CD1c-positive myeloid dendritic cell (primary cell): Measurements from ENCODE around the gene TRIM49D1.
"Not testable (repeated sequence)": the region's sequence is repeated elsewhere in the genome, so short reads cannot be mapped to it uniquely, and the experiment has no call there.

ENCODE experiments used
- DNase-seq: peaks from one replicate; pipeline ENCODE4 v3.0.0-alpha.2; 2016; ENCODE audit errors: extremely low spot score

The TRIM49D1 gene, protein sequence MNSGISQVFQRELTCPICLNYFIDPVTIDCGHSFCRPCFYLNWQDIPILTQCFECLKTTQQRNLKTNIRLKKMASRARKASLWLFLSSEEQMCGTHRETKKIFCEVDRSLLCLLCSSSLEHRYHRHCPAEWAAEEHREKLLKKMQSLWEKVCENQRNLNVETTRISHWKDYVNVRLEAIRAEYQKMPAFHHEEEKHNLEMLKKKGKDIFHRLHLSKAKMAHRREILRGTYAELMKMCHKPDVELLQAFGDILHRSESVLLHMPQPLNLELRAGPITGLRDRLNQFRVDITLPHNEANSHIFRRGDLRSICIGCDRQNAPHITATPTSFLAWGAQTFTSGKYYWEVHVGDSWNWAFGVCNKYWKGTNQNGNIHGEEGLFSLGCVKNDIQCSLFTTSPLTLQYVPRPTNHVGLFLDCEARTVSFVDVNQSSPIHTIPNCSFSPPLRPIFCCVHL

DNA sequence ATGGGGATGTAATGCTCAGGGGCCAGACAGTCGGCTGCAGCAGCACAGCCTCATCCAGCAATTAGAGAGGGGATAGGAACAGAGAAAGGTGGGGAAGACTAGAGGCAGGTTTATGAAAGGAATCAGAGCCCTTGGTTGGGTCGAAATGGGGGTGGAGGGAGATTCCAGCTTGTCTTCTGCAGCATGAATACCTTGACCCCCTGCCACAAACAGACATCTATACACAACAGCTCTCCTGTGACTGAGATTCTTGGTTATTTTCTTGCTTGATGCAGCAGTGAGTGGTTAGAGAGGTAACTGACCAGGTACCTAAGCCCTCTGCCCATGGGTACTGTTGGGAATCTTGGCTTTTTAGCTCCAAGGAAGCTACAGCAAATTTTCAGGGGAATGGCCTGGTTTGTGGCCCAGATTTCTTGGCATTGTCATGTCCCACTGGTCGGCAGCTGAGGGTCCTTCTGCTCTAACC, at the start of gene TRIM49D1:
Gene TRIM49D1, minus strand, starts transcription at position 51 of the 466 bp plus-strand sequence. CDS start 4,535 bp downstream, outside the sequence.
- DNase-seq, result no peak

DNA sequence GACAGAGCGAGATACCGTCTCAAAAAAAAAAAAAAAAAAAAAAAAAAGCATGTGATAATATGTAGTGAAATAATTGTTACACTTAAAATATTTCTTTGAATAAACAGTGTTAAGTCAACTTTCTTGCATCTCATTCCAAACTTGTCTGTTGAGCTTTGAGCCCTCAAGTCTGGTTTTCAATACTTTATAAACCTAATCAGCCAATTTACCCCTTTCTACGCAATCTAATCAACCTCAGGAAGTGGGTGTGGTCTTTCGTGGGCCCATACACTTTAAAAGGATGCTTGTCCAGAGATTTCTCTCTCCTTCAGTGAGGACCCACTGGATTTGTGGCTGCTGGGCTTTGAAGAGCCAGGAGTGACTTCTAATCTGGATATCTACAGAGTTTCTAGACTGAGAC, 43.7 kb upstream of the TRIM49D1 start, which contains the start of gene TRIM64:
Gene TRIM64, plus strand, starts transcription at position 301 of the 400 bp plus-strand sequence. CDS start 2,467 bp downstream, outside the sequence.
- DNase-seq, result not testable (repeated sequence)

DNA sequence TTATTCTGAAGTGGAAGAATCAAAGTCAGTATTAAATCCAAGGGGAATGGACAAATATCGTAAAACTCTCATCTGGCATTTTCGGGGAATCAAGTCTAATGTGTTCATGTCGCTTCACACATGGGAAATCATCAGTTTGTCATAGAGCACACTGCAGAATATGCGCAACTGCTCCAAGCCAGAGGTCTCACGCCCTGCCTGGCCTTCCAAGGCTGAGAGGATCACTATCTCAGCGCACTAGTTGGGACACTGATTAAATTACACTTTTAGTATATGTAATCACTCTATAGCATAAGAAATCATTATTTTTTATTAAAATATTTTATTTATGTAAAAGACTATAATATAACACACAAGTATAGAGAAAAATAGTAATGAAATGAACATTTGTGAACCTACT, 38.8 kb upstream of the TRIM49D1 start:
- DNase-seq, result not testable (repeated sequence)

DNA sequence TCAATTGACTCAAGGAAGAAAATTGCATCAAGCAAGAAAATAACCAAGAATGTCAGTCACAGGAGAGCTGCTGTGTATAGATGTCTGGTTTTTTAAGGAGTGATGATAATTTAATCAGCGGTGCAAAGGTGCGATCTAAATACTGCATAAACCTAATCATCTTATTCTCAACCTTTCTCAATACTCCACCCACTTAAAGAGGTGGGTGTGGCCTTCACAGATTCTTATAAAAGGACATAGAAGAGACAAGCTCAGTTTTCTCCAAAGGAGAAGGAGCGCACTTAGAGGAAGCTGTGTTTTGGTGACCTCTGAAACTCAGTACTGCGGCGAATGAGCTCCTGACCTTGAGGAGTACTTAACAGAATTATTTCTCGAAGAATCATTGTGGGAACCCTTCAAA, 1.7 kb upstream of the TRIM49D1 start, which contains the start of gene TRIM49D2:
Gene TRIM49D2, plus strand, starts transcription at position 301 of the 400 bp plus-strand sequence. CDS start 2,698 bp downstream, outside the sequence.
- DNase-seq, result not testable (repeated sequence)

DNA sequence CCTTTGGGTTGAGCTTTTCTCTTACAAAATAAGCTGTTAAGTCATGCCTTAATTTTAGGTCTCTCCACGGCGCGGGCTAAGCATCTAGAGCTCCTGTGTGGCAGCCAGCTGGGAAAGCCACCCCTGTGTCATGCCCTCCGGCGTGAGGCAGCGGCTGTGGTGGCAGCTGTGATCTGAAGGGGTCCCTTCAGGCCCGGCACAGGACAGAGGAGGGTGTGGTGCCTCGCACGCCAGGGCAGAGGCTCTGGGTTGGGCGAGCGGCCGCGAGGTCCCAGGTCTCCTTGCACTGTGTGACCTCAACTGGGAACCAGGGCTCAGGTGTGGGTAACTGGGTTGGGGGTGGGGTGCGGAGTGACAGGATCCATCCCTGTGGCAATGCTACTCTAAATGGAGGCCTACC, 21.2 kb downstream of the TRIM49D1 start:
- DNase-seq, result not testable (repeated sequence)

DNA sequence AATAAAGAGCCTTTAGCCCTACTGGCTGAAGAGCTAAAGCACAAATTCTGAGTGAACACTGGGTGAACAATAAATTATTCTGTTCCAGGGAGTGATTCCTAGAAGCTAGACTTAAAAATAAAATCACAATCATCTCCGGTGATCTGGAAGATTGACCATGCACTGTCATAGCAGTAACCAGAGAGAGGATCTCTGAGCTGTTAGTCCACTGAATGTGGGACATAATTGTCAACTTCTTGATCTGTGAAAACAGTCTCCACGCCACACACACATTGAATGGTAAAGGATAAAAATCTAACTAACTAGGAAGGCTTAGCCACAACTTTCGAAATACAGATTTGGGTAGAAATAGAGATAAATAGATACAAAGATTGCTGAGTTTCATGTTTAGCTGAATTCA, 28.8 kb downstream of the TRIM49D1 start:
- DNase-seq, result not testable (repeated sequence)

DNA sequence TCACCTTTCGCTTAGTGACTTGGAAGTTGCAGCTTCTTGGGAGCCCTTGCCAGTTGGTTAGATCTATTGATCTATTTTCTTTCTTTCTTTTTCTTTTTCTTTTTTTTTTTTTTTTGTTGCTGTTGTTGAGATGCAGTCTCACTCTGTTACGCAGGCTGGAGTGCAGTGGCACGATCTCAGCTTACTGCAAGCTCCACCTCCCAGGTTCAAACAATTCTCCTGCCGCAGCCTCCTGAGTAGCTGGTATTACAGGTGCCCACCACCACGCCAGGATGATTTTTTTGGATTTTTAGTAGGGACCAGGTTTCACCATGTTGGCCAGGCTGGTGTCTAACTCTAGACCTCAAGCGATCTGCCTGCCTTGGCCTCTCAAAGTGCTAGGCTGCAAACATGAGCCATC, 44.5 kb downstream of the TRIM49D1 start:
- not testable (repeated sequence) for DNase-seq

DNA sequence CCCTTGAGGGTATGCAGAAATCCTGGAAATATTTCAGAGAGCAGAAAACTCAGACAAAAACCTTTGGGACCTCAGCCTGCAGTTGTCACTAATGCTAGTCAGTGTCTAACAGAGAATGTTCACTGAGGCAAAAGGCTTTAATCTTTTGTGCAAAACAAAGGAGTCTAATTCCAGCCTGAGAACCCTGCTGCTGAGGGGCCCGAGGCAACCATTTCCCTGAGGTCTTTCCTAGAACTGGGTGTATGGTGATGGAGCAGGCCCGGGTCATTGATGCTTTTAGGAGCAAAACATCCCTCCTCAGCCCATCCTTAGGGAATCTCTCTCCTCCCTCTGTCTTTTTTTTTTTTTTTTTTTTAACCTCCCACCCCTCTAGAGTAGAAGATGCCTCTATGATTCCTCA, 49.5 kb downstream of the TRIM49D1 start:
- not testable (repeated sequence) for DNase-seq

DNA sequence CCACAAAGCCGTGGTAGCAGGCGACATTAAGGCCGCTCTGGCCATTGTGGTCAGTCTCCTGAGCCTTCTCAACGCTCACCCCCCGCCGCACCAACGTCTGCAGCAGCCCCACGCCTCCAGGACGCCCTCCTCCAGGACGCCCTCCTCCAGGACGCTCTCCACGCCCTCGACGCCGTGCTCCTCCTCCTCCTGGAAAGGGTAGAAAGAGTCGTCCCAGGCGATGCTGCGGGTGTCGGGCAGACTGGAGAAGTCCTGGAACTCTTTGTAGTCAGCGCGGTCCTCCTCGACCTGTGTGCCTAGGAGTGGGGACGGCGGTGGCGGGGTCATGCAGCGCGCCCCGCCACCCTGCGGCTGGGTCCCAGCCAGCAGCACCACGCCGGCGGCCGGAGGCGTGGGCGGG, 56.8 kb downstream of the TRIM49D1 start:
- not testable (repeated sequence) for DNase-seq

DNA sequence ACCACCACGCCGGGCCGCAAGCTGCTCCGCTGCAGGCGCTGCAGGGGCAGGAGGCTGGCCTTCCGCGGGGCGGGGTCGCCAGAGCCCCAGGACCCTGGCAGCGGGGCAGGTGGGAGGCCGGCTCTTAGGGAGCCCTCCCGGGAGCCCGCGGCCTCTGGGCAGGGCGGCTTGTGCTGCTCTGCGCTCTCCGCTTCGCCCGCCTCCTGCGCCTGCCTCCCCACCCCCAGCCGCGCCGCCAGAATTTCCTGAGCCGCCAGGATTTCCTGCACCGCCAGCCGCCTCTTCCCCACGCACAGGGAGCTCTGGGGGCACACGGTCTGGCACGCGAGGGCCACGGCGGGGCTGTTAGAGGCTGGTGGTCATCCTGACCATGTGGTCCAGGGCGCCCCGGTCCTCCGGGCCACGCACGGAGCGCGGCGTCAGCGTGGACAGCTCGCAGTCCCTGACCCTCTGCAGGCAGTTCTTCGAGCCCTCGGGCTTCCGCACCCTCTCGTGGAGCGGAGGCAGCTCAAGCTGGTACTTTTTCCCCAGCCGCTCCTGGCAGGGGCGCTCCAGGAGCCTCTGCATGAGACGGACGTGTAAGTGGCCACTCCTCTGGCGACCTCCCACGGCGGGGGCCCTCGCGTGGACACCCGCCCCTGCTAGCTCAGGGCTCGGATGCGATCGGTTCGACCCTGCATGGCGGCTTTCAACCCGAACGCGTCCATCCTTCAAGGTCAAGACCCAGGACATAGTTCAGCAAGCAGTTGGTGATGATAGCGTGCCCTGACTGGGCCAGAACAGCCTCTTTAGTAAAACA, 57.9 kb downstream of the TRIM49D1 start:
- not testable (repeated sequence) for DNase-seq
